IMR-90 (cell line): ENCODE measurements around the gene OSBPL3. TPM values are rescaled to one million over a fixed set of nuclear protein-coding genes. Genes with fewer than 3 reads are reported as not detected.

ENCODE experiments used
- ATAC-seq: fragments of 200-7000 bp; cut with Tn5 transposase; 2 replicates; pipeline ENCODE4 v1.9.1; 2020; ENCODE audit warnings: low read depth, mild to moderate bottlenecking, moderate library complexity
- BruUV-seq: library from RNA; stranded (reverse); fragments of 400-500 nt; replicated peaks from 2 replicates; lab custom pipeline; 2021; lab: Mats Ljungman, UMichigan
- CTCF ChIA-PET: fragments of 300-600 bp; formaldehyde crosslinking; extraction: SDS; loops from one replicate; lab custom pipeline; 2021; ENCODE audit warnings: antibody characterized with exemption; lab: Yijun Ruan, JAX
- POLR2A ChIA-PET: fragments of 300-600 bp; sonication (Branson Sonifier 250); formaldehyde crosslinking; loops from one replicate; lab custom pipeline; 2022; ENCODE audit warnings: antibody characterized with exemption; ENCODE audit not compliant: unreplicated experiment; lab: Charles Lee
- DNase-seq: peaks from one replicate; pipeline ENCODE4 v3.0.0; 2013
- H2AFZ ChIP-seq: replicated peaks from 2 replicates; pipeline ENCODE3; 2013; ENCODE audit warnings: low read length, mild to moderate bottlenecking; ENCODE audit not compliant: poor library complexity
- H2AK5ac ChIP-seq: 2 replicates; pipeline ENCODE4 v1.6.1; 2013; ENCODE audit warnings: low read depth, low read length, inconsistent platforms
- H2AK9ac ChIP-seq: replicated peaks from 2 replicates; pipeline ENCODE3; 2013; ENCODE audit warnings: mild to moderate bottlenecking, low read depth, low read length, moderate library complexity; ENCODE audit not compliant: poor library complexity
- H2BK120ac ChIP-seq: 2 replicates; pipeline ENCODE4 v1.6.1; 2013; ENCODE audit warnings: low read depth, low read length, inconsistent platforms
- H2BK15ac ChIP-seq: 3 replicates; pipeline ENCODE4 v1.6.1; 2013; ENCODE audit warnings: low read depth, low read length, inconsistent platforms
- H2BK20ac ChIP-seq: 2 replicates; pipeline ENCODE4 v1.6.1; 2013; ENCODE audit warnings: low read depth, mild to moderate bottlenecking, inconsistent platforms, low read length, moderate library complexity
- H2BK5ac ChIP-seq: 2 replicates; pipeline ENCODE4 v1.6.1; 2013; ENCODE audit warnings: mild to moderate bottlenecking, low read depth, low read length, inconsistent platforms; ENCODE audit not compliant: poor library complexity, severe bottlenecking
- H3K14ac ChIP-seq: replicated peaks from 2 replicates; pipeline ENCODE4 v1.6.1; 2013; ENCODE audit warnings: low read depth, low read length, inconsistent platforms
- H3K18ac ChIP-seq: 2 replicates; pipeline ENCODE4 v1.6.1; 2013; ENCODE audit warnings: low read depth, low read length, control low read depth
- H3K23ac ChIP-seq: 2 replicates; pipeline ENCODE4 v1.6.1; 2013; ENCODE audit warnings: low read depth, low read length, inconsistent platforms
- H3K27ac ChIP-seq: 2 replicates; pipeline ENCODE4 v1.5.1; 2013; ENCODE audit warnings: mild to moderate bottlenecking, control low read depth, low read length; ENCODE audit not compliant: insufficient read depth
- H3K27me3 ChIP-seq: 2 replicates; pipeline ENCODE4 v1.6.1; 2013; ENCODE audit warnings: low read length; ENCODE audit not compliant: control insufficient read depth, insufficient read depth
- H3K36me3 ChIP-seq: 2 replicates; pipeline ENCODE4 v1.6.1; 2013; ENCODE audit warnings: low read length, mixed read lengths; ENCODE audit not compliant: control insufficient read depth, insufficient read depth
- H3K4ac ChIP-seq: 2 replicates; pipeline ENCODE4 v1.6.1; 2013; ENCODE audit warnings: low read depth, low read length, inconsistent platforms
- H3K4me1 ChIP-seq: 2 replicates; pipeline ENCODE4 v1.6.1; 2013; ENCODE audit warnings: low read length, mixed read lengths; ENCODE audit not compliant: control insufficient read depth, insufficient read depth
- H3K4me2 ChIP-seq: 2 replicates; pipeline ENCODE4 v1.6.1; 2013; ENCODE audit warnings: low read depth, mild to moderate bottlenecking, control low read depth, low read length, moderate library complexity
- H3K4me3 ChIP-seq: 2 replicates; pipeline ENCODE4 v1.5.1; 2013; ENCODE audit warnings: low read depth, mild to moderate bottlenecking, control low read depth, low read length, moderate library complexity; ENCODE audit not compliant: insufficient read depth
- H3K56ac ChIP-seq: 2 replicates; pipeline ENCODE4 v1.6.1; 2013; ENCODE audit warnings: low read length, inconsistent platforms; ENCODE audit not compliant: insufficient read depth; ENCODE audit errors: extremely low read depth
- H3K79me1 ChIP-seq, 2 experiments: 2 replicates each; pipeline ENCODE4 v1.6.1; 2013; ENCODE audit warnings: low read length in 2 of 2, inconsistent platforms in 1 of 2, low read depth in 1 of 2
- H3K9ac ChIP-seq: 2 replicates; pipeline ENCODE4 v1.6.1; 2013; ENCODE audit warnings: low read depth, low read length, control low read depth
- H3K9me1 ChIP-seq: 2 replicates; pipeline ENCODE4 v1.6.1; 2013; ENCODE audit warnings: low read length, inconsistent platforms; ENCODE audit not compliant: insufficient read depth
- H3K9me3 ChIP-seq: 2 replicates; pipeline ENCODE4 v1.6.1; 2013; ENCODE audit warnings: low read length; ENCODE audit not compliant: control insufficient read depth, insufficient read depth
- H4K20me1 ChIP-seq: 2 replicates; pipeline ENCODE4 v1.6.1; 2013; ENCODE audit warnings: low read length, inconsistent platforms; ENCODE audit not compliant: insufficient read depth
- H4K5ac ChIP-seq: 2 replicates; pipeline ENCODE4 v1.6.1; 2013; ENCODE audit warnings: mild to moderate bottlenecking, low read depth, low read length, control low read depth
- H4K8ac ChIP-seq, 2 experiments: 2 replicates each; pipeline ENCODE4 v1.6.1; 2013; ENCODE audit warnings: low read depth in 2 of 2, low read length in 2 of 2, control low read depth in 1 of 2, inconsistent platforms in 1 of 2
- H4K91ac ChIP-seq: 2 replicates; pipeline ENCODE4 v1.6.1; 2013; ENCODE audit warnings: low read depth, low read length, inconsistent platforms; ENCODE audit not compliant: insufficient read depth
- BHLHE40 ChIP-seq: fragments of 150-350 bp; IDR thresholded peaks from 2 replicates; pipeline ENCODE4 v1.6.1; 2016; ENCODE audit warnings: mild to moderate bottlenecking, low read depth, low read length
- CEBPB ChIP-seq: IDR thresholded peaks from 2 replicates; pipeline ENCODE4 v1.6.1; 2012; ENCODE audit warnings: low read depth, low read length, improper control_type of control experiment
- CHD1 ChIP-seq: IDR thresholded peaks from 2 replicates; pipeline ENCODE4 v1.6.1; 2012; ENCODE audit warnings: low read depth, low read length, improper control_type of control experiment
- FOS ChIP-seq: fragments of 150-350 bp; IDR thresholded peaks from 2 replicates; pipeline ENCODE4 v1.6.1; 2016; ENCODE audit warnings: low read depth, low read length
- MAFK ChIP-seq: IDR thresholded peaks from 2 replicates; pipeline ENCODE4 v1.6.1; 2012; ENCODE audit warnings: low read depth, low read length, improper control_type of control experiment
- MAZ ChIP-seq: IDR thresholded peaks from 2 replicates; pipeline ENCODE4 v1.6.1; 2012; ENCODE audit warnings: low read depth, mild to moderate bottlenecking, low read length, improper control_type of control experiment, moderate library complexity, borderline replicate concordance
- MXI1 ChIP-seq: IDR thresholded peaks from 2 replicates; pipeline ENCODE4 v1.6.1; 2012; ENCODE audit warnings: low read depth, mild to moderate bottlenecking, low read length, moderate library complexity, borderline replicate concordance
- NFE2L2 ChIP-seq: fragments of 150-350 bp; IDR thresholded peaks from 2 replicates; pipeline ENCODE4 v1.6.1; 2016; ENCODE audit warnings: low read depth, mild to moderate bottlenecking, low read length
- POLR2A ChIP-seq: IDR thresholded peaks from 2 replicates; pipeline ENCODE4 v1.6.1; 2012; ENCODE audit warnings: mild to moderate bottlenecking, low read depth, low read length
- RAD21 ChIP-seq: IDR thresholded peaks from 2 replicates; pipeline ENCODE4 v1.6.1; 2012; ENCODE audit warnings: low read length, improper control_type of control experiment
- RCOR1 ChIP-seq: IDR thresholded peaks from 2 replicates; pipeline ENCODE4 v1.6.1; 2012; ENCODE audit warnings: mild to moderate bottlenecking, low read length, improper control_type of control experiment; ENCODE audit not compliant: insufficient replicate concordance
- RFX5 ChIP-seq: IDR thresholded peaks from 2 replicates; pipeline ENCODE4 v1.8.0; 2012; ENCODE audit warnings: low read depth, mild to moderate bottlenecking, low read length, moderate library complexity
- SMC3 ChIP-seq: fragments of 150-350 bp; IDR thresholded peaks from 2 replicates; pipeline ENCODE4 v1.6.1; 2016; ENCODE audit warnings: low read depth, mild to moderate bottlenecking, antibody characterized with exemption, low read length, moderate library complexity
- WGBS, 2 experiments: methylation state at CpG; one replicate each; pipeline versions ENCODE4 v1.1.5 to v1.1.7; 2013; ENCODE audit warnings: missing lambda C conversion rate in 2 of 2; ENCODE audit not compliant: insufficient read length in 1 of 2; ENCODE audit errors: extremely low coverage in 2 of 2; 5-methylcytosine and 5-hydroxymethylcytosine counted together
- dilution Hi-C: fragments of 300-500 bp; cut with HindIII; formaldehyde crosslinking; loops from one replicate; pipeline ENCODE4 v1.14.3; 2018; ENCODE audit warnings: low sequenced_read_pairs; ENCODE audit not compliant: unreplicated experiment
- in situ Hi-C: fragments of 300-500 bp; cut with MboI; formaldehyde crosslinking; loops from 3 replicates; pipeline ENCODE4 v1.14.3; 2019; ENCODE audit warnings: low sequenced_read_pairs, inconsistent platforms, mixed read lengths
- intact Hi-C: fragments of 100-400 bp; cut with micrococcal nuclease; formaldehyde crosslinking; loops from 2 replicates; pipeline ENCODE4 v1.10.0; 2022
- polyA plus RNA-seq, 3 experiments: library from polyadenylated mRNA; depleted of rRNA; stranded (reverse); fragments of >200 nt; gene quantifications; 2 replicates each; pipeline ENCODE4 v1.2.3, GENCODE V29; 2012; ENCODE audit warnings: low replicate concordance in 1 of 3
- total RNA-seq: library from RNA; depleted of rRNA; stranded (reverse); fragments of >200 nt; gene quantifications from 2 replicates; pipeline ENCODE4 v1.2.3, GENCODE V29; 2012
- TF ChIP-seq, protein P1 (sequence below): fragments of 150-350 bp; IDR thresholded peaks from 2 replicates; pipeline ENCODE4 v1.6.1; 2016; ENCODE audit warnings: low read depth, mild to moderate bottlenecking, low read length, moderate library complexity, borderline replicate concordance
- TF ChIP-seq, protein P2 (sequence below): conservative IDR thresholded peaks from 2 replicates; pipeline ENCODE4 v1.5.1; 2012; ENCODE audit warnings: mild to moderate bottlenecking, low read depth, low read length, improper control_type of control experiment
- TF ChIP-seq, protein P3 (sequence below): fragments of 150-350 bp; IDR thresholded peaks from 2 replicates; pipeline ENCODE4 v1.6.1; 2017; ENCODE audit warnings: mild to moderate bottlenecking, antibody characterized with exemption, low read length, low read depth

OSBPL3 gene
- total and polyA plus RNA-seq, 2 of the 4 experiments (the other 2 are of a cell fraction) = 18.0 to 29.9 TPM

DNA sequence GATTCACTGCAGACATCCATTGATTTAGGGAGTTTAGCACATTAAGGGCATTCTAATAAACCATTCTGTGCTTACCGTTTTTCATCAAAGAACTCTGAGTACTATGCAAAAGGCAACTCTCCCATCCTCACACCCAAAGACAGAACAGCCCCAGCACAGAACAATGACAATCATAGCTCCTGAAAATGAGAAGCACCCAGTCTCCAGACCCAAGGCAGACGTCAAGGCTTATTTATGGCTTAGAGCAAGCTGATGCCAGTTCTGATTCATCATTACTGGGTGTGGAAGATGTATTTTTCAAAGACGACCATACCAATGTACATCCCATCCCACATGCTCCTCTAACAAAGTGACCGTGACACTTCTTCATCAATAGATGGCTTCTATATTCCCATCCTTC is 67.6 kb downstream of the OSBPL3 start:
- 67% methylated on average over 1 of the region's 4 CpGs; no CpG with 5 or more reads in 1 of the 2 experiments for WGBS, 2 experiments
- Histone ChIP-seq H3K56ac (no peak overlapping the region), H3K27me3 (no peaks in the 10 kb centered on the region), H3K27ac (no peak overlapping the region), H4K20me1 (peaks cover 6% of the 10 kb centered on the region; the same call in 1 of the 2 replicates), H3K18ac (no peak overlapping the region), H3K4me3 (no peak overlapping the region), H3K79me1 (peaks cover 64 to 84% of the 10 kb centered on the region in 2 experiments), H2BK15ac (no peak overlapping the region), H3K4me1 (peaks cover 12% of the 10 kb centered on the region), H3K36me3 (no peaks in the 10 kb centered on the region), H2AK9ac (no peak overlapping the region), H4K91ac (no peak overlapping the region), H4K5ac (no peak overlapping the region), H3K4ac (no peak overlapping the region), H2AFZ (no peak overlapping the region), H3K23ac (no peak overlapping the region), H2BK20ac (no peak overlapping the region), H2BK120ac (no peak overlapping the region), H4K8ac (no peak overlapping the region), H3K9me1 (no peaks in the 10 kb centered on the region), H2AK5ac (no peak overlapping the region), H3K9me3 (no peaks in the 10 kb centered on the region), H2BK5ac (no peak overlapping the region), H3K14ac (no peak overlapping the region), H3K4me2 (no peak overlapping the region), H3K9ac (no peak overlapping the region)
- ATAC-seq = no peak
- dilution Hi-C loops (no loop called here), intact Hi-C loops (no loop called here), in situ Hi-C loops (no loop called here)
- TF ChIP-seq SMC3 (no peak), NFE2L2 (no peak), RCOR1 (no peak), RFX5 (no peak), BHLHE40 (no peak), MAFK (no peak), FOS (no peak), MXI1 (no peak), POLR2A (no peak), CHD1 (no peak), MAZ (no peak), RAD21 (no peak), CEBPB (no peak)
- TF ChIP-seq, protein P1, sequence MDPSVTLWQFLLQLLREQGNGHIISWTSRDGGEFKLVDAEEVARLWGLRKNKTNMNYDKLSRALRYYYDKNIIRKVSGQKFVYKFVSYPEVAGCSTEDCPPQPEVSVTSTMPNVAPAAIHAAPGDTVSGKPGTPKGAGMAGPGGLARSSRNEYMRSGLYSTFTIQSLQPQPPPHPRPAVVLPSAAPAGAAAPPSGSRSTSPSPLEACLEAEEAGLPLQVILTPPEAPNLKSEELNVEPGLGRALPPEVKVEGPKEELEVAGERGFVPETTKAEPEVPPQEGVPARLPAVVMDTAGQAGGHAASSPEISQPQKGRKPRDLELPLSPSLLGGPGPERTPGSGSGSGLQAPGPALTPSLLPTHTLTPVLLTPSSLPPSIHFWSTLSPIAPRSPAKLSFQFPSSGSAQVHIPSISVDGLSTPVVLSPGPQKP = no peak
- TF ChIP-seq, protein P2, sequence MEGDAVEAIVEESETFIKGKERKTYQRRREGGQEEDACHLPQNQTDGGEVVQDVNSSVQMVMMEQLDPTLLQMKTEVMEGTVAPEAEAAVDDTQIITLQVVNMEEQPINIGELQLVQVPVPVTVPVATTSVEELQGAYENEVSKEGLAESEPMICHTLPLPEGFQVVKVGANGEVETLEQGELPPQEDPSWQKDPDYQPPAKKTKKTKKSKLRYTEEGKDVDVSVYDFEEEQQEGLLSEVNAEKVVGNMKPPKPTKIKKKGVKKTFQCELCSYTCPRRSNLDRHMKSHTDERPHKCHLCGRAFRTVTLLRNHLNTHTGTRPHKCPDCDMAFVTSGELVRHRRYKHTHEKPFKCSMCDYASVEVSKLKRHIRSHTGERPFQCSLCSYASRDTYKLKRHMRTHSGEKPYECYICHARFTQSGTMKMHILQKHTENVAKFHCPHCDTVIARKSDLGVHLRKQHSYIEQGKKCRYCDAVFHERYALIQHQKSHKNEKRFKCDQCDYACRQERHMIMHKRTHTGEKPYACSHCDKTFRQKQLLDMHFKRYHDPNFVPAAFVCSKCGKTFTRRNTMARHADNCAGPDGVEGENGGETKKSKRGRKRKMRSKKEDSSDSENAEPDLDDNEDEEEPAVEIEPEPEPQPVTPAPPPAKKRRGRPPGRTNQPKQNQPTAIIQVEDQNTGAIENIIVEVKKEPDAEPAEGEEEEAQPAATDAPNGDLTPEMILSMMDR = no peak
- TF ChIP-seq, protein P3, sequence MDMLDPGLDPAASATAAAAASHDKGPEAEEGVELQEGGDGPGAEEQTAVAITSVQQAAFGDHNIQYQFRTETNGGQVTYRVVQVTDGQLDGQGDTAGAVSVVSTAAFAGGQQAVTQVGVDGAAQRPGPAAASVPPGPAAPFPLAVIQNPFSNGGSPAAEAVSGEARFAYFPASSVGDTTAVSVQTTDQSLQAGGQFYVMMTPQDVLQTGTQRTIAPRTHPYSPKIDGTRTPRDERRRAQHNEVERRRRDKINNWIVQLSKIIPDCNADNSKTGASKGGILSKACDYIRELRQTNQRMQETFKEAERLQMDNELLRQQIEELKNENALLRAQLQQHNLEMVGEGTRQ = no peak
- no TSS peak for BruUV-seq
- POLR2A ChIA-PET = no interaction called here
- no peak for DNase-seq
- CTCF ChIA-PET = no interaction called here
